Peyer's patch (tissue), 4 donors: ENCODE measurements around the gene CYP27B1. TPM values are rescaled to one million over a fixed set of nuclear protein-coding genes. Genes with fewer than 3 reads are reported as not detected.
A peak's percentile ranks its signal among the peaks of the same experiment; 100 is the strongest.

ENCODE experiments used
- DNase-seq, 3 donors: peaks; one replicate each; pipeline ENCODE4 v3.0.0-alpha.2; 2017 to 2019
- H3K27ac ChIP-seq, 4 donors: fragments of 200-600 bp; sonication (generic); one replicate each; pipeline ENCODE4 v1.5.1; 2016 to 2019
- H3K27me3 ChIP-seq, 2 donors: fragments of 200-600 bp; sonication (generic); one replicate each; pipeline ENCODE4 v1.5.1; 2019
- H3K36me3 ChIP-seq, 3 donors: fragments of 200-600 bp; sonication (generic); one replicate each; pipeline ENCODE4 v1.5.1; 2016 to 2019
- H3K4me1 ChIP-seq, 4 donors: fragments of 200-600 bp; sonication (generic); one replicate each; pipeline ENCODE4 v1.5.1; 2016 to 2019
- H3K4me3 ChIP-seq, 4 donors: fragments of 200-600 bp; sonication (generic); 1 replicate in 3 of 4; 2 replicates in 1 of 4; pipeline ENCODE4 v1.5.1; 2016 to 2019; ENCODE audit warnings: mild to moderate bottlenecking in 1 of 4
- H3K9me3 ChIP-seq, 4 donors: fragments of 200-600 bp; sonication (generic); one replicate each; pipeline ENCODE4 v1.5.1; 2016 to 2019; ENCODE audit warnings: mild to moderate bottlenecking in 1 of 4
- CTCF ChIP-seq, 6 experiments: fragments of 450-650 bp in 4 of 6; fragments of 200-600 bp in 2 of 6; sonication (generic) in 1 of 6; IDR thresholded peaks; one replicate each; pipeline ENCODE4 v1.5.1; 2017 to 2019; ENCODE audit warnings: antibody characterized with exemption in 6 of 6, mild to moderate bottlenecking in 3 of 6, moderate library complexity in 1 of 6
- POLR2A ChIP-seq, 2 donors: fragments of 450-650 bp; IDR thresholded peaks; one replicate each; pipeline ENCODE4 v1.5.1; 2017; ENCODE audit warnings: antibody characterized with exemption in 2 of 2, mild to moderate bottlenecking in 2 of 2, moderate library complexity in 2 of 2
- total RNA-seq, 4 donors: library from RNA; depleted of rRNA; stranded (reverse); fragments of >200 nt; gene quantifications; one replicate each; pipeline ENCODE4 v1.1.0, GENCODE V29; 2016

The CYP27B1 gene
- total RNA-seq, 4 donors from 2014 or later: 1.7 TPM; not detected in 3

DNA sequence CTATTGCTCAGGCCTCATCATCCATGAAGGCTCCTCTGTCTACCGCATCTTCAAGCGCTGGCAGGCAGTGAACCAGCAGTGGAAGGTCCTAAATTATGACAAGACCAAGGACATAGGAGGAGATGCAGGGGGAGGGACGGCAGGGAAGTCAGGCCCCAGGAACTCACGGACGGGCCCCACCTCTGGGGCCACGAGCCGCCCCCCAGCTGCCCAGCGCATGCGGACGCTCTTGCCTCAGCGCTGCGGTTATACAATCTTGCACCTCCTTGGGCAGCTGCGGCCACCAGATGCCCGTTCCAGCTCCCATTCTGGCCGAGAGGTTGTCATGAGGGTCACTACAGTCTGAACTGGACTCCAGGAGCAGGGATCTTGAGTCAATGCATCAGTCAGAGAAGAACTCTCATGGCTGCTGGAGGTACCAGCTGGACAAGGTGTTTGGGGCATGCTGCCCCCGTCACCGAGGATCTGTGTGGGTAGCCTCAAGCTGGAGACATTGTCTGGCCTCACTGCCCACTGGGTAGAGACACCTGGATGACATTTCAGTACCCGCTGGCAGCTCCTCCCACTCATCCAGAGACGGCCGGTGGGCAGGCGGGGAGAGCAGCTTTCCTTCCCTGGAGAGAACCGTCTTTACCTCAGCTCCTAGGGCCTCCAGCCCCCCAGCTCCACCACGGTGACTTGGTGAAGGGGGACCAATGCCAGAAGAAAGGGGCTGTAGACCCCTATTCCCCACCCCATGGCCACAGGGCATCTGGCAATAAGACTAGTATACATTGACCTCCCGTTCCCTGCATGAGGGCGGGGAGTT is 8.1 kb downstream of the CYP27B1 start:
- Histone ChIP-seq H3K9me3 (no peaks in the 10 kb centered on the region), H3K27me3 (no peaks in the 10 kb centered on the region), H3K4me3 (no peak overlapping the region), H3K4me1 (peaks cover 0 to 21% (median 4%) of the 10 kb centered on the region in 4 donors), H3K27ac (no peak overlapping the region), H3K36me3 (peaks cover 0 to 15% (median 0%) of the 10 kb centered on the region in 3 donors)
- TF ChIP-seq CTCF (IDR thresholded peaks at IDR 0.05) (no peak), POLR2A (IDR thresholded peaks at IDR 0.05) (no peak)
- DNase-seq: no peak

GRCh38 chr12:57757771-57758170 is 9.1 kb downstream of the CYP27B1 start:
- peaks cover 0 to 23% (median 4%) of the 10 kb centered on the region in 4 donors for H3K4me1 ChIP-seq
- no peak overlapping the region for H3K4me3 ChIP-seq
- peaks cover 0 to 15% (median 0%) of the 10 kb centered on the region in 3 donors for H3K36me3 ChIP-seq
- no peak for DNase-seq
- H3K27me3 ChIP-seq: no peaks in the 10 kb centered on the region
- H3K9me3 ChIP-seq: no peaks in the 10 kb centered on the region
- no peak for TF ChIP-seq POLR2A (IDR thresholded peaks at IDR 0.05)
- H3K27ac ChIP-seq: no peak overlapping the region

- H3K27me3 ChIP-seq: no peaks in the 10 kb centered on the region
- no peaks in the 10 kb centered on the region for H3K9me3 ChIP-seq
- peaks cover 0 to 24% (median 4%) of the 10 kb centered on the region in 4 donors for H3K4me1 ChIP-seq
- H3K4me3 ChIP-seq: peak overlapping the region; percentile 73 to 89 (median 80)
- peaks cover 0 to 15% (median 0%) of the 10 kb centered on the region in 3 donors for H3K36me3 ChIP-seq
- TF ChIP-seq CTCF (IDR thresholded peaks at IDR 0.05) (peak; percentile 18 to 81 (median 58)), POLR2A (IDR thresholded peaks at IDR 0.05) (no peak)
- peak overlapping the region in 3 of 4 donors; percentile 65 to 90 (median 88) for H3K27ac ChIP-seq
- DNase-seq: peak; percentile 53 to 75 (median 69)
These were observed 10.2 kb downstream of the CYP27B1 start for GRCh38 chr12:57756406-57757341.

DNA sequence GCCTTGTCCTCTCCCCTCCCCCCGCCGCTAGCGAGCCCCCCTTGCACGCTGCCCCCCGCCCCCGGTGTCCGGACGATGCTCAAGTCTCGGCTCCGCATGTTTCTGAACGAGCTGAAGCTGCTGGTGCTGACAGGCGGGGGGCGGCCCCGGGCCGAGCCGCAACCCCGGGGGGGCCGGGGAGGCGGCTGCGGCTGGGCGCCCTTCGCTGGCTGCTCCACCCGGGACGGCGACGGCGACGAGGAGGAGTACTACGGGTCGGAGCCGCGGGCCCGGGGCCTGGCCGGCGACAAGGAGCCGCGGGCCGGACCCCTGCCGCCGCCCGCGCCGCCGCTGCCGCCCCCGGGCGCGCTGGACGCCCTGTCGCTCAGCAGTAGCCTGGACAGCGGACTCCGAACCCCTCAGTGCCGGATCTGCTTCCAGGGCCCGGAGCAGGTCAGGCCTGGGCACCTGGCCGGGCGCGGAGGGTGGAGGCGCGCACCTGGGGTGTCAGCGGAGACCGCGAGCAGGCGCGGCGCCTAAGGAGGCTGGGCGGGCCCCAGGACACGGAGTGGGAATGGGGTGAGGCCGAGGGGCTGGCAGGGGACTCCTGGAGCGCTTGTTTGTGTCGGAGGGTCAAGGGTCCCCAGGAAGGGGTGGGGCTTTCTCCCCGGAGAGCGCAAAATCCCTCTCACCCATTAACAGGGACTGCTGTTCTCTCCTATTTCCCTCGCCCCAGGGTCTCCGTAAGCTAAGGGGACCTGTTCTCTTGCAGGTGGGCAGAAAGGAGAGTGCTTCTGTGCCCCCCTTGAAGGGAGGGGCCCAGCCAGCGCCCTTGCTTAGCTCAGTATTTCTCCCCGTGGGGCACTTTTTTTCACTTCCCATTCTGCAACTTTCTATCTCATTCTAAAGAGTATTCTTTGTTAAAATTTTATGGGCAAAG is 11.2 kb downstream of the CYP27B1 start:
- H3K4me1 ChIP-seq: peaks cover 0 to 34% (median 4%) of the 10 kb centered on the region in 4 donors
- H3K36me3 ChIP-seq: peaks cover 0 to 15% (median 0%) of the 10 kb centered on the region in 3 donors
- TF ChIP-seq CTCF (IDR thresholded peaks at IDR 0.05) (no peak), POLR2A (IDR thresholded peaks at IDR 0.05) (peak; percentile 26 to 35)
- H3K4me3 ChIP-seq: peak overlapping the region; percentile 73 to 89 (median 80)
- peak overlapping the region; percentile 65 to 90 (median 84) for H3K27ac ChIP-seq
- peak; percentile 49 to 80 (median 76) for DNase-seq
- no peaks in the 10 kb centered on the region for H3K27me3 ChIP-seq
- H3K9me3 ChIP-seq: no peaks in the 10 kb centered on the region

- no peak for DNase-seq
- Histone ChIP-seq H3K36me3 (peaks cover 0 to 15% (median 0%) of the 10 kb centered on the region in 3 donors), H3K4me1 (peaks cover 0 to 37% (median 4%) of the 10 kb centered on the region in 4 donors), H3K9me3 (no peaks in the 10 kb centered on the region), H3K27me3 (no peaks in the 10 kb centered on the region), H3K27ac (peak overlapping the region; percentile 65 to 90 (median 84)), H3K4me3 (peak overlapping the region; percentile 73 to 89 (median 80))
- TF ChIP-seq CTCF (IDR thresholded peaks at IDR 0.05) (no peak), POLR2A (IDR thresholded peaks at IDR 0.05) (no peak)
These were observed 11.8 kb downstream of the CYP27B1 start for GRCh38 chr12:57755194-57755453.
